A549 (cell line): ENCODE measurements around the gene TRIM25.

Experiments
- CBX8 ChIP-seq: fragments of 200-600 bp; sonication (generic); IDR thresholded peaks from 2 replicates; pipeline ENCODE4 v1.6.1; 2016
- CHD2 ChIP-seq: fragments of 150-350 bp; IDR thresholded peaks from 2 replicates; pipeline ENCODE4 v1.6.1; 2014; ENCODE audit warnings: low read length; ENCODE audit not compliant: partially characterized antibody
- TF ChIP-seq, protein P1 (sequence below): fragments of 450-650 bp; IDR thresholded peaks from 2 replicates; pipeline ENCODE4 v1.6.1; 2014; ENCODE audit warnings: antibody characterized with exemption
- TF ChIP-seq, protein P2 (sequence below): fragments of 200-600 bp; sonication (generic); IDR thresholded peaks from 2 replicates; pipeline ENCODE4 v1.6.1; 2016; ENCODE audit warnings: antibody characterized with exemption, mild to moderate bottlenecking, moderate library complexity

DNA sequence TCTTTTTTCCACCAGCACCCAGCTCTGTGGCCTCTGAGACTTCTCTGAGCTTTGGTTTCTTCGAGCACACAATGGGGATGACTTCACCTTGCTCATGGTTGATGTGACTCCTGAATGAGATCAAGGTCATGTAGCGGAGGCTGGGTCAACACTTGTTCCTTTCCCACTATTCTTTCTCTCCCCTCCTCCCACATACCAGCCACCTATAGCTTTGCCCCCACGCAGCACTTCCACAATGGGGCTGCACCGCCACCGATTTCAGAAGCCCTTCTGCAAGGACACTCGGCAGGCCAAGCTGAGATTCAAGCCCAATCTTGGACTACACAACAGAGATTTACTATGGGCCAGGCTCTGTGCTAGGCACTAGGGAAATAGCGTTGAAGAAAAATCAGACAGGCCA is 14.4 kb downstream of the TRIM25 start:
- TF ChIP-seq CBX8 (no peak), CHD2 (no peak)
- TF ChIP-seq, protein P1, sequence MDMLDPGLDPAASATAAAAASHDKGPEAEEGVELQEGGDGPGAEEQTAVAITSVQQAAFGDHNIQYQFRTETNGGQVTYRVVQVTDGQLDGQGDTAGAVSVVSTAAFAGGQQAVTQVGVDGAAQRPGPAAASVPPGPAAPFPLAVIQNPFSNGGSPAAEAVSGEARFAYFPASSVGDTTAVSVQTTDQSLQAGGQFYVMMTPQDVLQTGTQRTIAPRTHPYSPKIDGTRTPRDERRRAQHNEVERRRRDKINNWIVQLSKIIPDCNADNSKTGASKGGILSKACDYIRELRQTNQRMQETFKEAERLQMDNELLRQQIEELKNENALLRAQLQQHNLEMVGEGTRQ, result no peak
- TF ChIP-seq, protein P2, sequence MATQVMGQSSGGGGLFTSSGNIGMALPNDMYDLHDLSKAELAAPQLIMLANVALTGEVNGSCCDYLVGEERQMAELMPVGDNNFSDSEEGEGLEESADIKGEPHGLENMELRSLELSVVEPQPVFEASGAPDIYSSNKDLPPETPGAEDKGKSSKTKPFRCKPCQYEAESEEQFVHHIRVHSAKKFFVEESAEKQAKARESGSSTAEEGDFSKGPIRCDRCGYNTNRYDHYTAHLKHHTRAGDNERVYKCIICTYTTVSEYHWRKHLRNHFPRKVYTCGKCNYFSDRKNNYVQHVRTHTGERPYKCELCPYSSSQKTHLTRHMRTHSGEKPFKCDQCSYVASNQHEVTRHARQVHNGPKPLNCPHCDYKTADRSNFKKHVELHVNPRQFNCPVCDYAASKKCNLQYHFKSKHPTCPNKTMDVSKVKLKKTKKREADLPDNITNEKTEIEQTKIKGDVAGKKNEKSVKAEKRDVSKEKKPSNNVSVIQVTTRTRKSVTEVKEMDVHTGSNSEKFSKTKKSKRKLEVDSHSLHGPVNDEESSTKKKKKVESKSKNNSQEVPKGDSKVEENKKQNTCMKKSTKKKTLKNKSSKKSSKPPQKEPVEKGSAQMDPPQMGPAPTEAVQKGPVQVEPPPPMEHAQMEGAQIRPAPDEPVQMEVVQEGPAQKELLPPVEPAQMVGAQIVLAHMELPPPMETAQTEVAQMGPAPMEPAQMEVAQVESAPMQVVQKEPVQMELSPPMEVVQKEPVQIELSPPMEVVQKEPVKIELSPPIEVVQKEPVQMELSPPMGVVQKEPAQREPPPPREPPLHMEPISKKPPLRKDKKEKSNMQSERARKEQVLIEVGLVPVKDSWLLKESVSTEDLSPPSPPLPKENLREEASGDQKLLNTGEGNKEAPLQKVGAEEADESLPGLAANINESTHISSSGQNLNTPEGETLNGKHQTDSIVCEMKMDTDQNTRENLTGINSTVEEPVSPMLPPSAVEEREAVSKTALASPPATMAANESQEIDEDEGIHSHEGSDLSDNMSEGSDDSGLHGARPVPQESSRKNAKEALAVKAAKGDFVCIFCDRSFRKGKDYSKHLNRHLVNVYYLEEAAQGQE, result no peak
